HG03159 (cell line): ENCODE data around the gene ZNF343.

Source experiments
- ATAC-seq: cut with Tn5 transposase; IDR thresholded peaks from one replicate; pipeline ENCODE4 v1.9.1; 2021; ENCODE audit warnings: mild to moderate bottlenecking, moderate library complexity; ENCODE audit not compliant: unreplicated experiment

Gene ZNF343

DNA sequence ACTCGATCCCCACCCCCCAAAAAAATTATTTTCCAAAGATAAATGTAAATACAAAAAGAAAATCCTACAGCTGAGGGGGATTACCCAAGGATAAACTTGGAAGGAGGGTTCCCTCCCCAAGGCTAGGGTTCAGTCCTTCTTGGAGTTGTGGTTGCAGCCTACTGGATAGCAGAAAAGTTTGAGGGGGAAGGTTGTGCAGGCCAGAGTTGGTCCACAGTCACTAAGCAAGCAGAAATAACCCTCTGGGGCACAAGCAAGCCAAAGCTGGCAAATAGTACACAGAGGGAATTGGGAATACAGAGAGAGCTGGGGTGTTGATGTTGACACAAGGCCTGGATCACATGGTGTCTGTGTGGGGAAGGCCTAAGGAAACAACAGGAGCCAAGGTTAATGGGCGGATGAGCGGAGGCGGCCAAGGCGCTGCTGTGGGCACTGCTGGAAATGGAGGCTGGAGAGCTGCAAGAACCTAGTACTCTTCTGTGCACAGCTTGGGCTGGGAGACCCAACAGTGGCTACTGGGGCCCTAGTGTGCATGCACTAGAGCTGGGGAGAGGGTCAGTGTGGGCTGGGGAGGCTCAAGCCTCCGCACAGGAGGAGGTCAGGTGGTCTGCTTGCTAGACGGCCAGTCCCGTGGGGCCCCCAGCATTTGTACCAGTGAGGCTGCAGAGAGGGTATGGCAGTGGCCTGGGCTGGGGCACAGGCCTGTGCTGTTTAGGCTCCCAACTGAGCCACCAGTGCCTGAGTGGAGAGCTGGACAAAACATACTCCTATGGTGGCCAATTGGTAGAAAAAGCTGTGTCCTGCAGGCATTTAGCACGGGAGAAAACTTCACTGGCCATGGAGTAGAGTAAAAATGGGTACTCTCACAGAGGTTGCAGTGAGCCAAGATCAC, 32.6 kb downstream of the ZNF343 start:
- ATAC-seq = no peak

DNA sequence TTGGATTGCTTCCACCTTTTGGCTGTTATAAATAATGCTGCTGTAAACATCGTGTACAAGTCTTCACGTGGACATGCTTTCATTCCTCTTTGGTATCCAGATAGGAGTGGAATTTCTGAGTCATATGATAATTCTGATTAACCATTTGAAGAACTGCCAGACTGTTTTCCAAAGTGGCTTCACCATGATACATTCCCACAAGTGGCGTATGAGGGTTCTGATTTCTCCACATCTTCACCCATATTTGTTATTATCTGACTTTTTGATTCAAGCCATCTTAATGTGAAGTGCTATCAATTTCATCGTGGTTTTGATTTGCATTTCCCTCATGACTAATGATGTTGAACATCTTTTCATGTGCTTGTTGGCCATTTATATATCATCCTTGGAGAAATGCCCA, 35.2 kb downstream of the ZNF343 start:
- no peak for ATAC-seq

DNA sequence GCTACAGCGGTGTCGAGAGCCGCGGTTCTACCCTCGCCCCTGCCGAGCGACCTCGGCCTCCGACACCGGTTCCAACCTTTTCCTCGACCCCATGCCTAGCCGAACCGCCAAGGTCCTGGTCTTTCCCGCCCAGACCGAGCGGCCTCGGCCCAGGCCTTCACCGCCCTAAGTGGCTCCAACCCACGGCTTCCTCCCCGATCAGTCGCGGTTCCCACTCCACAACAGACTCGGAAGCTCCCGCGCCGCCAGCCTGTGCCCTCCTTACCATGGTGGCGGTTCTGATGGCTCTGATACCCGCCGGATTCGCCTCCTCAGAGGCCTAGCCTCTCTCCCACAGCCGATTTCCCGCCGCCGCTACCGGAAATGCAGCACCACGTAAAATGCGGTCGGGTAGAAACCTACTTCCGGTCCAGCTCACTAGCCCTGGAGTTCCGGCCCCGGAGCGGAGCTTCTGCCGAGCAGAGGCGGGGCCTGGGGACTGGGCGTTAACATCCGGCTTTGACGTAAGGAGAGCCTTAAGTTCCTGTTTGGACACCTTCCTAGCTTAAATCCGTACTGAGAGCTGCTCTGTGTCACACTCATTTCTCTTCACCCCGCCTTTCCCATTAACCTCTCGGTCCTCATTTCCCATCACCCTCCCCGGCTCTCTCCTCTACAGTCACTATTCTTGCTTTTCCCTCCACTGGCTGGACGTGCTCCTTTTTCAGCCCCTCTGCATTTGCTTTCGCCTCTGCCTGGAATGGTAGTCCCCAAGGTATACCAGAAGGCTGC, 38.1 kb downstream of the ZNF343 start, which contains the start of gene SNRPB:
Gene SNRPB, minus strand, starts transcription at position 367 of the 771 bp plus-strand sequence. Its CDS starts 99 bp downstream, at position 268.
- peak; percentile 95 for ATAC-seq

DNA sequence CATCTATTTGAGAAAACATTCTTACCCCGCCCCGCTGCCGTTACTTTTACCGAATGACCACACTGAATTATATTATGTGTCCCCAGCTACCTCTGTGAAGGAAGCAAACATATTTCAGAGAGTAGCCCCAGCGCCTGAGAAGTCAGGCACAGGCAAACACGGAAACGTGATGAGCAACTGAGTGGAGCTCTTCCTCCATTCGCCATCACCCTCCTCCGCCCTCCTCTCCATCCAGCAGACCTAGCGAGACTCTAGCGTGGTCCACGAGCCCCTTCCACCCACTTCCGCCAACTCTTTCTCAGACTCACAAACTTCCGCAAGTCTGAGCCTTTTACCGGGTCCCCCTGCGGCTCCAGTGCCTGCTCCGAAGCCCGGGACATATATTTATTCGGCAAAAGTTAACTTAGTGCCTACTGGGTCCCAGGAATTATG, 38.7 kb downstream of the ZNF343 start:
- peak; percentile 39 for ATAC-seq

DNA sequence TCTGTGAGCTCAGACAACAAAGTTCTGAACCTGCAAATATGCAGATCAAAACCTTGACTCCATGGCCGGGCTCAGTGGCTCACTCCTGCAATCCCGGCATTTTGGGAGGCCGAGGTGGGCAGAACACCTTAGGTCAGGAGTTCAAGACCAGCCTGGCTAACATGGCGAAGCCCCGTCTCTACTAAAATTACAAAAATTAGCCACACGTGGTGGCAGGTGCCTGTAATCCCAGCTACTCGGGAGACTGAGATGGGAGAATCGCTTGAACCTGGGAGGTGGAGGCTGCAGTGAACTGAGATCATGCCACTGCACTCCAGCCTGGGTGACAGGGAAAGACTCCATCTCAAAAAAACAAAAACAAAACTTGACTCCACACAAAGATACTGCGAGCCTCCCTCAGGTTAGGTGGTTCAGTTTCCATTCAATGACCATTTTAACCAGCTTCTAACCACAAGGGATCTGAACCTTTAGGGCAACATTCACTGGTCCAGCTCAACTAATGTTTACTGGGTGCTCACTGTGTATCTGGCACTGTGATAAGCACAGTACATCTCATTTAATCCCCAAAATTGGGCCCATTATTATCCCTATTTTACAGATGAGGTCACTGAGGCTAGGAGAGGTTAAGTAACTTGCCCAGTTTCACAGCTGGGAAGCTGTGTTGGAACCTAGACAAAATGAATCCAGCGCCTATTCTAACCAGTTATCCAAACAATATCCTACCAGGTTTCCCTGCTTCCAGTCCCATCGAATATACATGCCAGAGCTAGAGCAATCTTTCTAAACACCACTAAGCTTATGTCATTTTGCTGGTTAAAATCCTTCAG, 39.9 kb downstream of the ZNF343 start:
- ATAC-seq = no peak

DNA sequence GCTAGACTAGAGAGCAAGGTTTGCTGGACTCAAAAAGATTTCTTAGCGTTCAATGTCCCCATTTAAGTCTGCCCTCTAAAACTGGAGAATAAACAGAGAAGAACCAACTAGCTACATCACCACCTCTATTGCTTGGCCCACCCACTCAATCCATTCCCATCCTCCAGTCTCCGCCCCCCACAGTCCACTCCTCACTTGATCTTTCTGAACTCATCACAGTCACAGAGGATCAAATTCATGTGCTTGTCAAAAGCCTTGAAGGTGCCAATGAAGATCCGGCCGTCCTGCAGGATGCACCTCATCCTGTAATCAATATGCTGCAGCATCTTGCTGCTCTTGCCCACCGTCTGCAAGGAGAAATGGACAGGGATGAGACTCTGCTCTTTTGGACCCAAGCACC, 41.3 kb downstream of the ZNF343 start:
- no peak for ATAC-seq

DNA sequence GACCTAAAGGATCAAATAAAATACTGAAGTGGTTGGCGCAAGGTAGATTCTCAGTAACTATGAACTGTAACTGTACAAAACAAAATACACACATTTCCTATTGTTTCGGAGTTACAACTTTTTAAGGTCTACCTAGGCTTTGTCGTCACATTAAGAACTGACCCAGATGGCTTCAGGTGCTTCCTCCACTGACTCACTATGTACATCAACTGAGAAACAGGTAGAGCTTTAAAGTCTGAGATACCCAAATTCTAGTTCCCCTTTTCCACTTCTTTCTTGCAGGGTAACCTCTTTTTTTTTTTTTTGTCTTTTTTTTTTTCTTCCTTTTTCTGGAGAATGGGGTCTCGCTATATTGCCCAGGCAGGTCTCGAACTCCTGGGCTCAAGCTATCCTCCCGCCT, 43.6 kb downstream of the ZNF343 start:
- no peak for ATAC-seq

DNA sequence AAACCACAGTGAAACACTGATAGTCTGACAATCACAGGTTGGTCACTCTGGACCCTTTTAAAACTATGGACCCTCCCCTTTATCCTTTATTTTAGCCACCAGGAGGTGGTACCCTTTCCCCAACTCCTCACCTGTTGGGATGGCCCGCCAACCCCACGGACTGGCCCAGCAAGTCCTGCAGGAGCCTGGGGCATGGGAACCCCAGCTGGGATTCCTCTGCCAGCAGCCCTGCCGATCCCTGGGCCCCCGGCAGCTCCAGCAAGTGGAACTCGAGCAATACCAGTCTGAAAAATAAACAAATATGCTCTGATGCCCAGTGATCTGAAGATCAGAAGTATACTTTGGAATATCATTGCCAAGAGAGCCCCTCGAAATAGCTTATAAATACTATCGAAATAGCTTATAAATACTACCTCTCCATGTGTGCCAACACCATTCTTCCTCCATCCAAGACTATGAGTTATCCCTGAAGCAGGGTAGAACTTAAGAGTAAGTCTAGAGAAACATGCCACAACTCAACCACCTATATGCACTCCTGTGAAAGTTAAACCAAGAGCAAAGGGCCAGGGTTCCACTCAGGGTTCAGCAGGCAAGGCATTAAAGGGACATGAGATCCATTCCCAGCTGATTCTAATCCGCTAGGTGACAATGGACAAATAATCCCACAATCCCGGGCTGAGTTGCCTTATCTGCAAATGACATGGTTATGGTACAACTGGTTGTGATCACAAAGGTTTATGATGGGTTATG, 44.9 kb downstream of the ZNF343 start:
- no peak for ATAC-seq

DNA sequence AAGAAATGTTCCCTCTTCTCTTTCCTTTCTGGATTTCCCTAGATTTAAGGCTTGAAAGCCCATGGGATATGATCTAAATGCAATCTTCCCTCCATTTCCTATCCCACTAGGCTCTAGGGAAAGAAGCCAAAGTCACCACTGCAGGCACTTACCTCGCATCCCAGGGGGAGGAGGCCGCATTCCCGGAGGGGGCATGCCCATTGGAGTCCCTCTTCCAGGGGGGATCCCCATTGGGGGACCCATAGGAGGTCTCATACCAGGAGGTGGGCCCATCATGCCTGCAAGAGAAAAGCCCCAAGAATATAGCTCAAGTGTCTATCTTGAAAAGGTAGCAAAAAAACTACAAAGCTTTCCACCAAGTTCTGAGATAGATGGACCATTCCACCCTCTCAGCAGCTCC, 46.2 kb downstream of the ZNF343 start:
- ATAC-seq = no peak

DNA sequence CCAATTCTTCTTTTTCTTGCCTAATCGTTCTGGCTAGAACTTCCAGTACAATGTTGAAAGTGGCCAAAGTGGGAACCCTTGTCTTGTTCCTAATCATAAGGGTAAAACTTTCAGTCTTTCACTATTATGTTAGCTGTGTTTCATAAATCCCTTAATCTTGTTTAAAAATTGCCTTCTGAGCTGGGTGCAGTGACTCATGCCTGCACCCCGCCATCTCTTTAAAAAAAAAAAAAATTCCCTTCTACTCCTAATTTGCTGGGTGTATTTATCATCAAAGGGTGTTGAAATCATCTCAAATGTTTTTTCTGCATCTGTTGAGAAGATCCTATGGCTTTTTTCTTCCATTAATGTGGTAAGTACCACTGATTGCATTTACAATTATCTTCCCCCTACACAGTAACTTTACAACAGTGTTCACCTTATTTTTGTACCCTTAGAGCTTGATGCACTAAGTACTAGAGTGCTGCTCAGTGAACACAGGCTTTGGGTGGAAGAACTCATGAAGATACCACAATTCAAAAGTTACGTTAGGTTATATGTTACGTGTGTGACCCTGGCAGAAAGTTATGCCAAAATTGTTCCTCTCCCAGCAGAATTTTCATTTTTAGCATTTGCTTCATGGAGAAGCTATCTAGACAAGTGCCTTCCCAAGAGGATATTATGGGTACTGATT, 47.8 kb downstream of the ZNF343 start:
- no peak for ATAC-seq

DNA sequence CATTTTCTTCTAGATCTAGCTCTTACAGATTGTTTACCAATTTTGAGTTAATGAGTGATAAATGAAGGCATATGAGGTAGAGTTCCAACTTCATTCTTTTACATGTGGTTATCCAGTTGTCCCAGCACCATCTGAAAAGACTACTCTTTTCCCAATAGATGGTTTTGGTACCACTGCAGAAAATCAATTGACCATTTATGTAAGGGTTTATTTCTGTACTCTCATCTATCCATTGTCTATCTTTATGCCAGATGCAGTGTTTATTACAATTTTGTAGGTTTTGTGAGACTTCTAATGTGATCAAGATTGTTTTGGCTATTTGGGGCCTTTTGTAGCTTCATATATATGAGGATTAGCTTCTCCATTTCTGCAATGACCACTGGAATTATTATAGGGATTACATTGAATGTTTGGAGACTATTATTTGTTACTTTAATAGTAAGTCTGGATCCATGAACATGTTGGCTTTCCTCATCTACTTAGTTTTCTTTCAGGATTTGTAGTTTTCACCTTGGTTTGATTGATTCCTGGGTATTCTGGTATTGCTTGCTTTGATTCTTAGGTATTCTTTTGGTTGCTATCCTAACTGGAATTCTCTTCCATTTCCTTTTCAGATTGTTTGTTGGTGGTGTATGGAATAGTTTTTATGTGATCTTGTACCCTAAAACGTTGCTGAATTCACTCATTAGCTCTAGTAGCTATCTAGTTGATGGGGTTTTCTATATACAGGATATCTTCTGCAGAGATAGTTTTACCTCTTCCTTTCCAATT, 48.5 kb downstream of the ZNF343 start:
- ATAC-seq = no peak

DNA sequence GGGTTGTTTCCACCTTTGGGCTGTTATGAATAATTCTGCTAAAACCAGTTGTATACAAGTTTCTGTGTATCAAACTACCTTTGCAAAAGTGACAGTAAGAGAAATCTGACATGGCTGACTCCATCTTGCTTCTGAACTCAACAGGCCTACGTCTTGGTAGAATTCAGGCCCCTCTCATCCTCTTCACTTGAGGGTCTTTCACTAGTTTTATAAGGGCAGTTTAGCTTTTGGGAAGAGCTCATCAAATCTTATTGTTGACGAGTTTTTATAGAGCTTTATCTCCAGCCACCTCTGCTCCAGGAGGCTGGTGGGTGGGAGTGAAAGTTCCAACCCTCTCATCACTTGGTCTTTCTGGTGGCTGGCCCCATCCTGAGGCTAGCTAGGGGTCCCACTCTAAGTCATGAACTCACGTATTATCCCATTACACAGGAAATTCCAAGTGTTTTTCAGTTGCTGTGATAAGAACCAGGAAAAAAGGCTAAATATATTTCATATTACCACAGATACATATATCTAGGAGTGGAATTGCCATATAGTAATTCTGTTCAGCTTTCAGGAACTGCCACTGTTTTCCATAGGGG, 49.7 kb downstream of the ZNF343 start:
- no peak for ATAC-seq

DNA sequence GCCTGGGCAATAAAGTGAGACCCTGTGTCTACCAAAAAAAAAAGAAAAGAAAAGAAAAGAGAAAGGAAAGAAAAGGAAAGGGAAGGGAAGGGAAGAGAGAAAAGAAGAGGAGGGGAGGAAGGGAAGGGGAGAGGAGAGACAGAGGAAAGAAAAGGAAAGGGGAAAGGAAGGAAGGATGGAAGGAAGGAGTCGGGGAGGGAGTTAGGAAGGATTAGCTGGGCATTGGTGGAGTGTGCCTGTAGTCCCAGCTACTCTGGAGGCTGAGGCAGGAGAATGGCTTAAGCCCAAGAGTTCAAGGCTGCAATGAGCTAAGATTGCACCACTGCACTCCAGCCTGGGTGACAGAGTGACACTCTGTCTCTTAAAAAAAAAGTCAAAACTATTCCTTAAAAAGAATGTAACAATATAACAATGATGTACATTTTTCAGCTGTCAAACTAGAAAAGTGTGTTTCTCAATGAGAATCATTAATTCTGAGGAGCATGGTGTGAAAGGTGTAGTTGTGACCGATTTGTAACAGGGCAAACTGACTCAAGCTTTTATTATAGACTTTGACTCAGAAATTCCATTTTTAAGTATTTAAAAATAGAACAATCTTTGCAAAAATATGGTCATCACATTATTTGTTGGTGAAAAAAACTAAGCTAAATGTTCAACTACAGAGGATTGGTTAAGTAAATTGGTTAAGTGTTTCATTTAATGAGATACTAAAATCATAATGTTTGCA, 52.8 kb downstream of the ZNF343 start:
- ATAC-seq = no peak

DNA sequence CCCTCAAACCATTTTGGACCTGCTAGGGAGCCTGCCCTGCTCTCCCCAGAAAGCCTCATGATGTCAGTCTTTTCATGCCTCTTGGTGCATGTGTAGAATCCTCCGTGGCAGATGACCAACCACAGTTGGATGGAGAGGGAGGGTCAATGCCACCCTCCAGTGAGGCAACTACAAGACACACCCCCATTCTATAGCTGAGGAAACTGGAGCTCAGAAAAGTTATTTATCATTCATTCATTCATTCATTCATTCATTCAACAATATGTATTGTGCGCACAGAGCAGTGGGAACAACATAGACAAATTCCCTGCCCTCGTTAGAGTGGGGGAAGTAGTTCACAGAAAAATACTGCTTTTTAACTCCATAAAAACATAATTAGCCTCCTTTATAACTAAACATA, 54.9 kb downstream of the ZNF343 start:
- no peak for ATAC-seq

DNA sequence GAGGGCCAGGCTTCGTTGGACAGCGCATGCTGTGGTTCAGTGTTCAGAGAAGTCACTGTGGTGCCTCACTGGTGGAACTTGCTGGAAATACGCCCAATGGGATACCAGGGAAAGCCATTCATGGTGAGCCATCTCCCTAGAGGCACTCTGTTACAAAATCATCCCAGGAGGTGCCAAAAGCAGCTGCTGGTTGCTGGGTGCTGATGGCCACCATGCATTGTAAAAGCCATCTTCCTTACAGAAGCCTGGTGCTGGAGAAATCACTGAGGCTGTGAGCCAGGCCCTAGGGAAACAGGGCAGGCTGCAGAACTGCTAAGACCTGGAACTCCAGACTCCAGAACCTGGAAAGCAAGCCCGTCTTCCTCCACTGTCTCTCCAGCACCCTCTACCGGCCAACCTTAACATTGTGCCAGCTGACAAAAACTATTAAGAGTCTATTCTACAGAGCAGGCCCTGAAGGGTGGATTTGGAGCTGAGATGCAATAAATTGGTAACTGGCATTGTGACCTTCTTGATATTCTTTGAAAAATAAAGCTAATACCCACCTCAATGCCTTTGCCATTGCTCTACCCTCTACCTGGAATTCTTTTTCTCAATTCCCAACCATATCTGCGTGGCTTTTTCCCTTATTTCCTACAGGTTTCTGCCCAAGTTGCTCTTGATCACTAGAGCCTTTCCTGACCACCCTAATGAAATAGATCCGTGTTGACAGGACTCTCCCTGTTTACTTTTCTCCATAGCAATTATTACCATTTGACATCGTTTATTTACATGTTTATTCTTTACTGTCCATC, 56.6 kb downstream of the ZNF343 start:
- ATAC-seq = no peak

DNA sequence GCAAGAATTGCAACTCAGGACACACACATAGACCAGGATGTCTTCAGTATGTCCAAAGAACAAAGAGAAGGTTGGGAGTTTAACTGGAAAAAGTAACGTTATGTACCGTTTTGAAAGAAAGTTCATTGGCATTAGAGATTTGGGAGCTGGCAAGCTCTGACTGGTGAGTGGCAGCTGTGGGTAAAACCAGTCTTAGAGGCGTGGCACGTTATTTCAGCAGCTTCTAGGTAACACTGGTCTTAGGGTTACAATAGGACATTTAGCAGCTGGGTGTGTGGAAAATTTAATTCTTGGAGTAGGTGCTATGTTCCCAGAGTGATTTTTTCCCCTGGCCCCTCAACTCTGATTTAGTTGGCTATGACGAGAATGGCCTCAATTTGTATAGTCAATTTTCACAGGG, 57.3 kb downstream of the ZNF343 start:
- no peak for ATAC-seq

DNA sequence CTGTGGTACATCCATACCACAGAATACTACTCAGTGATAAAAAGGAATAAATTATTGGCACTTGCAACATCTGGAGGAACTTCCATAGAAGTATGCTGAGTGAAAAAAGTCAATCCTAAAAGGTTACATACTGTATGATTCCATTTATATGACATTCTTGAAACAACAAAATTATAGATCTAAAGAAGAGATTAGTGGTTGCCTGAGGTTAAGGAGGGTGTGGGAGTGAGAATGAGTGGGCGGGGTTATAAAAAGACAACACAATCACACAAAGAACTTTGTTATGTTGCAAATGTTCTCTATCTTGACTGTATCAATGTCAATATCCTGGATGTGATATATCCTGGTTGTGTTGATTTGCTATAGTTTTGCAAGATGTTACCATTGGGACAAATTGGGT, 59.3 kb downstream of the ZNF343 start:
- ATAC-seq = no peak
